T-cell (primary cell): ENCODE data around the gene GAREM2. TPM values are rescaled to one million over a fixed set of nuclear protein-coding genes. Genes with fewer than 3 reads are reported as not detected.

Experiments used
- total RNA-seq, 35 experiments: library from RNA in 6 of 35; stranded (reverse) in 6 of 35; fragments of 120-200 nt in 1 of 35; gene quantifications; one replicate each; pipeline versions ENCODE4 v1.2.1 to v1.2.4 and lab custom pipeline; 2013 to 2026

The GAREM2 gene
- total RNA-seq, 5 donors from 2014 or later (not counting 1 experiment from before 2014, with no cell fraction given), result 2.9 to 9.1 (median 5.2) TPM

Other genes starting within 250 kb of the GAREM2 start
- 1 to 10 TPM; 3.3 to 8.6 (median 6.9) TPM for gene KIF3C, start 190.6 kb upstream of the GAREM2 start, total RNA-seq
- gene RAB10, start 139.0 kb upstream of the GAREM2 start, total RNA-seq, result 10 to 100 TPM; 35.0 to 78.7 (median 71.2) TPM
- 10 to 100 TPM; 76.1 to 95.8 (median 91.9) TPM for gene HADHA, start 71.5 kb downstream of the GAREM2 start, total RNA-seq
- 10 to 100 TPM; 44.4 to 62.9 (median 54.3) TPM for gene HADHB, start 71.9 kb downstream of the GAREM2 start, total RNA-seq
- 10 to 100 TPM; 18.3 to 37.1 (median 22.0) TPM for gene SELENOI, start 173.1 kb downstream of the GAREM2 start, total RNA-seq
- gene ADGRF3, start 173.7 kb downstream of the GAREM2 start, total RNA-seq, result 1 to 10 TPM; 1.3 to 3.4 (median 2.1) TPM
- not detected for gene DRC1, start 228.8 kb downstream of the GAREM2 start, total RNA-seq